Measurements from ENCODE around the gene CAMTA1. TPM values are rescaled to one million over a fixed set of nuclear protein-coding genes. Genes with fewer than 3 reads are reported as not detected.

Gene CAMTA1
- total RNA-seq, 1 experiment from 2014 or later = 82.2 TPM

DNA sequence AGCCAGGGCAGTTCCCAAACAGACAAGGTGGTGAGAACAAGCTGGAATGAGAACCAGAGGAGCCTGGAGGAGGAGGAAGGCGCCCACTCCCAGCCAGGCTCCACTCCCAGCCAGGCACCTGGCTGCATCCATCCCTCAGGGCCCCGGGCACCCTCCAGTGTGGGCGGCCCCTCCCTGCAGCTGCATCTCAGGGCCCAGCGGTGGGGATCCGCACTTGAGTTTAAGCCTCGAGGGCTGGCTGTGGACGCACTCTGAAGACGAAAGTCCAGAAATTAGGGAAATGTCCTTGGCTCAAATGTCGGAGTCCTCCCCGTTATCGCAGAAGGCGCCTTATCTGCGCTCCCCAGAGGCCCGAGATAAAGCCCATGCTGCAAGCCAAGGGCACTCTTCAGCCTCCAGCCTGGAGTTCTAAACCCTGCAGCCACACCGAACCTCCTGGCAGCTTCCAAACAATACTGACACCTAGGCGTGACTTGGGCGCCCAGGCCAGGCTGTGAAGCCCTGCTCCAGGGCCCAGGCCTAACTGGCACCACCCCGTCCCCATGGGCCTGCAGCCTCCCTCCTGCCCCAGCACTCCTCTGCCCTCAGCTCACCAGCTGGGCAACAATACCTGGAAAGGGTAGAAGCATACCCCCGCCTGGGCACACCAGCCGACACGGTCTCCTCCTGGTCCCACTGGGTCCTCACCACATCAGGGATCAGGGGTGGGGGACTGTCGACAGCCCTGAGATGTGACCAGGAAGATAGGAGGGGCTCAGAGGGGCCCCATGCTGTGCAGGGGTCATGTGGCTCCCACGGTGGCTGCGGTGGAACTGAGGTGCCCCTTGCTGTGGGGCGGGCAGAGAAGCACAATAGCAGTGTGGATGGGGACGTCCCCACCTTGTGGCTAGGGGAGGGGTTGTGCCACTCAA is 801.0 kb downstream of the CAMTA1 start:
- no peaks in the 10 kb centered on the region for H3K9me3 ChIP-seq (ENCODE audit: control insufficient read depth, insufficient read depth, low read depth, low read length)
- H3K27me3 ChIP-seq (ENCODE audit: control insufficient read depth, insufficient read depth, low read length) = no peaks in the 10 kb centered on the region
- no peaks in the 10 kb centered on the region for H3K4me1 ChIP-seq (ENCODE audit: control insufficient read depth, insufficient read depth, low read length)
- H3K36me3 ChIP-seq (ENCODE audit: control insufficient read depth, insufficient read depth, low read length) = no peaks in the 10 kb centered on the region
- no TSS peak for BruUV-seq (replicated peaks)
- TF ChIP-seq, protein P1, sequence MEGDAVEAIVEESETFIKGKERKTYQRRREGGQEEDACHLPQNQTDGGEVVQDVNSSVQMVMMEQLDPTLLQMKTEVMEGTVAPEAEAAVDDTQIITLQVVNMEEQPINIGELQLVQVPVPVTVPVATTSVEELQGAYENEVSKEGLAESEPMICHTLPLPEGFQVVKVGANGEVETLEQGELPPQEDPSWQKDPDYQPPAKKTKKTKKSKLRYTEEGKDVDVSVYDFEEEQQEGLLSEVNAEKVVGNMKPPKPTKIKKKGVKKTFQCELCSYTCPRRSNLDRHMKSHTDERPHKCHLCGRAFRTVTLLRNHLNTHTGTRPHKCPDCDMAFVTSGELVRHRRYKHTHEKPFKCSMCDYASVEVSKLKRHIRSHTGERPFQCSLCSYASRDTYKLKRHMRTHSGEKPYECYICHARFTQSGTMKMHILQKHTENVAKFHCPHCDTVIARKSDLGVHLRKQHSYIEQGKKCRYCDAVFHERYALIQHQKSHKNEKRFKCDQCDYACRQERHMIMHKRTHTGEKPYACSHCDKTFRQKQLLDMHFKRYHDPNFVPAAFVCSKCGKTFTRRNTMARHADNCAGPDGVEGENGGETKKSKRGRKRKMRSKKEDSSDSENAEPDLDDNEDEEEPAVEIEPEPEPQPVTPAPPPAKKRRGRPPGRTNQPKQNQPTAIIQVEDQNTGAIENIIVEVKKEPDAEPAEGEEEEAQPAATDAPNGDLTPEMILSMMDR (IDR thresholded peaks at IDR 0.05) = no peak
- TF ChIP-seq SIN3A (IDR thresholded peaks at IDR 0.05; ENCODE audit: borderline replicate concordance, insufficient read depth, low read depth, low read length) (no peak), POLR2AphosphoS5 (IDR thresholded peaks at IDR 0.05; ENCODE audit: low read depth, low read length) (no peak), TCF7L2 (IDR thresholded peaks at IDR 0.05; ENCODE audit: low read depth, low read length) (no peak)
- TF ChIP-seq, protein P2, sequence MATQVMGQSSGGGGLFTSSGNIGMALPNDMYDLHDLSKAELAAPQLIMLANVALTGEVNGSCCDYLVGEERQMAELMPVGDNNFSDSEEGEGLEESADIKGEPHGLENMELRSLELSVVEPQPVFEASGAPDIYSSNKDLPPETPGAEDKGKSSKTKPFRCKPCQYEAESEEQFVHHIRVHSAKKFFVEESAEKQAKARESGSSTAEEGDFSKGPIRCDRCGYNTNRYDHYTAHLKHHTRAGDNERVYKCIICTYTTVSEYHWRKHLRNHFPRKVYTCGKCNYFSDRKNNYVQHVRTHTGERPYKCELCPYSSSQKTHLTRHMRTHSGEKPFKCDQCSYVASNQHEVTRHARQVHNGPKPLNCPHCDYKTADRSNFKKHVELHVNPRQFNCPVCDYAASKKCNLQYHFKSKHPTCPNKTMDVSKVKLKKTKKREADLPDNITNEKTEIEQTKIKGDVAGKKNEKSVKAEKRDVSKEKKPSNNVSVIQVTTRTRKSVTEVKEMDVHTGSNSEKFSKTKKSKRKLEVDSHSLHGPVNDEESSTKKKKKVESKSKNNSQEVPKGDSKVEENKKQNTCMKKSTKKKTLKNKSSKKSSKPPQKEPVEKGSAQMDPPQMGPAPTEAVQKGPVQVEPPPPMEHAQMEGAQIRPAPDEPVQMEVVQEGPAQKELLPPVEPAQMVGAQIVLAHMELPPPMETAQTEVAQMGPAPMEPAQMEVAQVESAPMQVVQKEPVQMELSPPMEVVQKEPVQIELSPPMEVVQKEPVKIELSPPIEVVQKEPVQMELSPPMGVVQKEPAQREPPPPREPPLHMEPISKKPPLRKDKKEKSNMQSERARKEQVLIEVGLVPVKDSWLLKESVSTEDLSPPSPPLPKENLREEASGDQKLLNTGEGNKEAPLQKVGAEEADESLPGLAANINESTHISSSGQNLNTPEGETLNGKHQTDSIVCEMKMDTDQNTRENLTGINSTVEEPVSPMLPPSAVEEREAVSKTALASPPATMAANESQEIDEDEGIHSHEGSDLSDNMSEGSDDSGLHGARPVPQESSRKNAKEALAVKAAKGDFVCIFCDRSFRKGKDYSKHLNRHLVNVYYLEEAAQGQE (IDR thresholded peaks at IDR 0.05; ENCODE audit: insufficient read depth in 1 of 2, low read depth in 2 of 2, low read length in 1 of 2) = no peak
- DNase-seq (ENCODE audit: low read depth, low spot score) (no peak), ATAC-seq (no peak)
- CTCF ChIA-PET = no interaction called here
- intact Hi-C loops (cut with micrococcal nuclease; ENCODE audit: unreplicated experiment) (no loop called here), in situ Hi-C loops (cut with HindIII; ENCODE audit: low pct_unique_long_range_greater_than_20kb, low sequenced_read_pairs) (no loop called here)
- POLR2A ChIA-PET = no interaction called here
- no peak overlapping the region for H3K27ac ChIP-seq (ENCODE audit: low read length)
- H3K4me3 ChIP-seq (ENCODE audit: low read depth in 2 of 2, low read length in 2 of 2) = no peak overlapping the region

DNA sequence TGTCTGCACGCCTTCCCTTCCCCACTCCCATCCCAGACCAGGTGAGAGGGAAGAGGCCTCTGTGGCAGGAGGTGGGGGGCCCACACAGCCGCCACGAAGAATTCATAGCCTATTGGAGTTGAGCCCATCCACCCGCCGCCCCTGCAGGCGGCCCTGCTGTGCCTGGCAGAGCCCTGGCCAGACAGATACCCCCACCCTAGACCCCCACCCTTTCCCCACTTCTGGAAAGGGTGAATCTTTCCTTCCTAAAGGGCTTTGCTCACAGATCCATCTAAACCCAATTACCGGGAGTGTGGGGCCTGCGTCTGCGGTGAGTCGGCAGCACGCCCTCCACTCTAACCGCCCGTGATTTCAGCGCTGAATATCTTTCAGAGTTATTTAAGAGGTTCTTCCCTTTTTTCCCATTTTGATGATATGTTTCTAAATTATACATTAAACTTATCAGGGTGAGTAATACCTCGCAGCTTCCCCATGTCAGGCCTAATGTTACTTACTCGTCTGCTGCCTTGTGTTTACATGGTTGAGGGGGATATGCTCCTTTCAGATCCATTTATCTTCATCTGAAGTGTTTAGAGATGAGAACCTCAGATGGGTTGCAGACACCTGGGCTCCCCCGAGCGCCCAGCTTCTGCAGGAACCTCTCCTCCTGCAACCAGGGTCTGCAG is 802.0 kb downstream of the CAMTA1 start:
- DNase-seq (ENCODE audit: low read depth, low spot score) (no peak), ATAC-seq (no peak)
- POLR2A ChIA-PET = no interaction called here
- H3K4me1 ChIP-seq (ENCODE audit: control insufficient read depth, insufficient read depth, low read length) = no peaks in the 10 kb centered on the region
- no peaks in the 10 kb centered on the region for H3K9me3 ChIP-seq (ENCODE audit: control insufficient read depth, insufficient read depth, low read depth, low read length)
- in situ Hi-C loops (cut with HindIII; ENCODE audit: low pct_unique_long_range_greater_than_20kb, low sequenced_read_pairs) = no loop called here
- H3K4me3 ChIP-seq (ENCODE audit: low read depth in 2 of 2, low read length in 2 of 2) = no peak overlapping the region
- BruUV-seq (replicated peaks) = no TSS peak
- no peaks in the 10 kb centered on the region for H3K27me3 ChIP-seq (ENCODE audit: control insufficient read depth, insufficient read depth, low read length)
- H3K27ac ChIP-seq (ENCODE audit: low read length) = no peak overlapping the region
- CTCF ChIA-PET = no interaction called here
- H3K36me3 ChIP-seq (ENCODE audit: control insufficient read depth, insufficient read depth, low read length) = no peaks in the 10 kb centered on the region
- intact Hi-C loops (cut with micrococcal nuclease; ENCODE audit: unreplicated experiment) = no loop called here
- TF ChIP-seq SIN3A (IDR thresholded peaks at IDR 0.05; ENCODE audit: borderline replicate concordance, insufficient read depth, low read depth, low read length) (no peak), TCF7L2 (IDR thresholded peaks at IDR 0.05; ENCODE audit: low read depth, low read length) (no peak), POLR2AphosphoS5 (IDR thresholded peaks at IDR 0.05; ENCODE audit: low read depth, low read length) (no peak)
- TF ChIP-seq, protein P2 (IDR thresholded peaks at IDR 0.05; ENCODE audit: insufficient read depth in 1 of 2, low read depth in 2 of 2, low read length in 1 of 2) = no peak
- TF ChIP-seq, protein P1 (IDR thresholded peaks at IDR 0.05) = no peak
